GDM1 (cell line): ENCODE measurements around the gene LYRM2.

ENCODE experiments used
- DNase-seq: peaks from one replicate; lab custom pipeline; 2025; lab: John Stamatoyannopoulos, UW

The LYRM2 gene

GRCh38 chr6:89555031-89555430, 83.5 kb downstream of the LYRM2 start:
- DNase-seq, result no peak

- no peak for DNase-seq
These were observed 84.4 kb downstream of the LYRM2 start for GRCh38 chr6:89554106-89554505.

GRCh38 chr6:89553431-89553830, 85.1 kb downstream of the LYRM2 start:
- no peak for DNase-seq

- no peak for DNase-seq
These were observed 91.3 kb downstream of the LYRM2 start for GRCh38 chr6:89547281-89547680.

- no peak for DNase-seq
These were observed 95.7 kb downstream of the LYRM2 start for GRCh38 chr6:89542866-89543265.

- no peak for DNase-seq
These were observed 96.3 kb downstream of the LYRM2 start for GRCh38 chr6:89542081-89542857.

- DNase-seq, result no peak
These were observed 98.8 kb downstream of the LYRM2 start for GRCh38 chr6:89539779-89540178.

- no peak for DNase-seq
These were observed 102.3 kb downstream of the LYRM2 start for GRCh38 chr6:89536231-89536630.

- DNase-seq, result no peak
These were observed 107.6 kb downstream of the LYRM2 start for GRCh38 chr6:89530982-89531381.

GRCh38 chr6:89528866-89529265, 109.7 kb downstream of the LYRM2 start:
- DNase-seq, result no peak

- no peak for DNase-seq
These were observed 110.9 kb downstream of the LYRM2 start for GRCh38 chr6:89527634-89528033.

GRCh38 chr6:89526563-89526869, 112.0 kb downstream of the LYRM2 start:
- DNase-seq, result no peak

GRCh38 chr6:89525786-89526562, 112.6 kb downstream of the LYRM2 start:
- no peak for DNase-seq

GRCh38 chr6:89522778-89523177, 115.8 kb downstream of the LYRM2 start:
- DNase-seq, result no peak

GRCh38 chr6:89520736-89521135, 117.8 kb downstream of the LYRM2 start:
- DNase-seq, result no peak

GRCh38 chr6:89518352-89519055, 120.0 kb downstream of the LYRM2 start:
- DNase-seq, result no peak
